AG04449 (cell line): ENCODE results near the gene SYNM.

Experiments
- CTCF ChIA-PET: fragments of 350-600 bp; formaldehyde crosslinking; extraction: SDS; loops from one replicate; lab custom pipeline; 2021; ENCODE audit warnings: antibody characterized with exemption; lab: Yijun Ruan, JAX
- POLR2A ChIA-PET: fragments of 400-600, 350-600 bp; formaldehyde crosslinking; extraction: SDS; loops from one replicate; lab custom pipeline; 2020; ENCODE audit warnings: antibody characterized with exemption, inconsistent platforms; lab: Yijun Ruan, JAX
- DNase-seq: peaks from one replicate; pipeline ENCODE4 v3.0.0-alpha.2; 2010; ENCODE audit warnings: low read depth, low spot score
- H3K4me3 ChIP-seq: 2 replicates; pipeline ENCODE4 v1.5.1; 2011; ENCODE audit warnings: low read depth, mild to moderate bottlenecking, control low read depth, low read length
- TF ChIP-seq, protein P1 (sequence below): IDR thresholded peaks from one replicate; pipeline ENCODE4 v1.5.1; 2011; ENCODE audit warnings: mild to moderate bottlenecking, moderate library complexity, low read length, control low read depth, inconsistent platforms; ENCODE audit not compliant: insufficient read depth; ENCODE audit errors: missing control alignments

Gene SYNM, protein sequence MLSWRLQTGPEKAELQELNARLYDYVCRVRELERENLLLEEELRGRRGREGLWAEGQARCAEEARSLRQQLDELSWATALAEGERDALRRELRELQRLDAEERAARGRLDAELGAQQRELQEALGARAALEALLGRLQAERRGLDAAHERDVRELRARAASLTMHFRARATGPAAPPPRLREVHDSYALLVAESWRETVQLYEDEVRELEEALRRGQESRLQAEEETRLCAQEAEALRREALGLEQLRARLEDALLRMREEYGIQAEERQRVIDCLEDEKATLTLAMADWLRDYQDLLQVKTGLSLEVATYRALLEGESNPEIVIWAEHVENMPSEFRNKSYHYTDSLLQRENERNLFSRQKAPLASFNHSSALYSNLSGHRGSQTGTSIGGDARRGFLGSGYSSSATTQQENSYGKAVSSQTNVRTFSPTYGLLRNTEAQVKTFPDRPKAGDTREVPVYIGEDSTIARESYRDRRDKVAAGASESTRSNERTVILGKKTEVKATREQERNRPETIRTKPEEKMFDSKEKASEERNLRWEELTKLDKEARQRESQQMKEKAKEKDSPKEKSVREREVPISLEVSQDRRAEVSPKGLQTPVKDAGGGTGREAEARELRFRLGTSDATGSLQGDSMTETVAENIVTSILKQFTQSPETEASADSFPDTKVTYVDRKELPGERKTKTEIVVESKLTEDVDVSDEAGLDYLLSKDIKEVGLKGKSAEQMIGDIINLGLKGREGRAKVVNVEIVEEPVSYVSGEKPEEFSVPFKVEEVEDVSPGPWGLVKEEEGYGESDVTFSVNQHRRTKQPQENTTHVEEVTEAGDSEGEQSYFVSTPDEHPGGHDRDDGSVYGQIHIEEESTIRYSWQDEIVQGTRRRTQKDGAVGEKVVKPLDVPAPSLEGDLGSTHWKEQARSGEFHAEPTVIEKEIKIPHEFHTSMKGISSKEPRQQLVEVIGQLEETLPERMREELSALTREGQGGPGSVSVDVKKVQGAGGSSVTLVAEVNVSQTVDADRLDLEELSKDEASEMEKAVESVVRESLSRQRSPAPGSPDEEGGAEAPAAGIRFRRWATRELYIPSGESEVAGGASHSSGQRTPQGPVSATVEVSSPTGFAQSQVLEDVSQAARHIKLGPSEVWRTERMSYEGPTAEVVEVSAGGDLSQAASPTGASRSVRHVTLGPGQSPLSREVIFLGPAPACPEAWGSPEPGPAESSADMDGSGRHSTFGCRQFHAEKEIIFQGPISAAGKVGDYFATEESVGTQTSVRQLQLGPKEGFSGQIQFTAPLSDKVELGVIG (N-terminal part only)

DNA sequence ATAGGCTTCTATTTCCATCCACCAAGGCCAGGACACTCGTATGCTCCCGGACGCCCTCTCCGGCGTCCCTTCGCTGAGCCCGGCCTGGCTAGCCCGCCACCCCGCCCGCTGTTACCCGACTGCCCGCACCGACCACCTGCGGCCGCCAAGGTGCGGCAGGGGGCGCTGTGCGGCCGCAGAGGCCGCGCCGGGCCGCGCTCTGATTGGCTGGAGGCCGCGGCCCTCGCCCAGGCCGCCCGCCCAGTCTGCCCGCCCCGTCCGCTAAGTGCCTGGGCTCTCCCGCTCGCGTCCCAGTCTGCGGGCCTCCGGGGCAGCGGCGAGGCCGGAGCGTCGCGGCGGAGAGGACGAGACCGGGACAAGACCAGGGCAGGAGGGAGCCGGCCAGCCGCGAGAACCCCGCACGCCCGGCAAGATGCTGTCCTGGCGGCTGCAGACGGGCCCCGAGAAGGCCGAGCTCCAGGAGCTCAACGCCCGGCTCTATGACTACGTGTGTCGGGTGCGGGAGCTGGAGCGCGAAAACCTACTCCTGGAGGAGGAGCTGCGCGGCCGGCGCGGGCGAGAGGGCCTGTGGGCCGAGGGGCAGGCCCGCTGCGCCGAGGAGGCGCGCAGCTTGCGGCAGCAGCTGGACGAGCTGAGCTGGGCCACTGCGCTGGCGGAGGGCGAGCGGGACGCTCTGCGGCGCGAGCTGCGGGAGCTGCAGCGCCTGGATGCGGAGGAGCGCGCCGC is at the start of gene SYNM:
TSS of gene SYNM (plus strand) at position 293 of the 726 bp plus-strand sequence. CDS start at position 413, 120 bp downstream.
- ChIA-PET CTCF (interaction anchor here (0.6 to 11.3 kb wide), 27 partner anchors 10 to 675 kb away, joined by 3 to 196 read pairs (median 5); no protein-coding TSS in a partner anchor), POLR2A (interaction anchor here (0.6 to 1.6 kb wide), 2 partner anchors 18 to 146 kb away, joined by 3 to 7 read pairs; no protein-coding TSS in a partner anchor)
- DNase-seq = no peak
- TF ChIP-seq, protein P1, sequence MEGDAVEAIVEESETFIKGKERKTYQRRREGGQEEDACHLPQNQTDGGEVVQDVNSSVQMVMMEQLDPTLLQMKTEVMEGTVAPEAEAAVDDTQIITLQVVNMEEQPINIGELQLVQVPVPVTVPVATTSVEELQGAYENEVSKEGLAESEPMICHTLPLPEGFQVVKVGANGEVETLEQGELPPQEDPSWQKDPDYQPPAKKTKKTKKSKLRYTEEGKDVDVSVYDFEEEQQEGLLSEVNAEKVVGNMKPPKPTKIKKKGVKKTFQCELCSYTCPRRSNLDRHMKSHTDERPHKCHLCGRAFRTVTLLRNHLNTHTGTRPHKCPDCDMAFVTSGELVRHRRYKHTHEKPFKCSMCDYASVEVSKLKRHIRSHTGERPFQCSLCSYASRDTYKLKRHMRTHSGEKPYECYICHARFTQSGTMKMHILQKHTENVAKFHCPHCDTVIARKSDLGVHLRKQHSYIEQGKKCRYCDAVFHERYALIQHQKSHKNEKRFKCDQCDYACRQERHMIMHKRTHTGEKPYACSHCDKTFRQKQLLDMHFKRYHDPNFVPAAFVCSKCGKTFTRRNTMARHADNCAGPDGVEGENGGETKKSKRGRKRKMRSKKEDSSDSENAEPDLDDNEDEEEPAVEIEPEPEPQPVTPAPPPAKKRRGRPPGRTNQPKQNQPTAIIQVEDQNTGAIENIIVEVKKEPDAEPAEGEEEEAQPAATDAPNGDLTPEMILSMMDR = peak; percentile 67
- H3K4me3 ChIP-seq = peak within 1 kb of the TSS; percentile 64

DNA sequence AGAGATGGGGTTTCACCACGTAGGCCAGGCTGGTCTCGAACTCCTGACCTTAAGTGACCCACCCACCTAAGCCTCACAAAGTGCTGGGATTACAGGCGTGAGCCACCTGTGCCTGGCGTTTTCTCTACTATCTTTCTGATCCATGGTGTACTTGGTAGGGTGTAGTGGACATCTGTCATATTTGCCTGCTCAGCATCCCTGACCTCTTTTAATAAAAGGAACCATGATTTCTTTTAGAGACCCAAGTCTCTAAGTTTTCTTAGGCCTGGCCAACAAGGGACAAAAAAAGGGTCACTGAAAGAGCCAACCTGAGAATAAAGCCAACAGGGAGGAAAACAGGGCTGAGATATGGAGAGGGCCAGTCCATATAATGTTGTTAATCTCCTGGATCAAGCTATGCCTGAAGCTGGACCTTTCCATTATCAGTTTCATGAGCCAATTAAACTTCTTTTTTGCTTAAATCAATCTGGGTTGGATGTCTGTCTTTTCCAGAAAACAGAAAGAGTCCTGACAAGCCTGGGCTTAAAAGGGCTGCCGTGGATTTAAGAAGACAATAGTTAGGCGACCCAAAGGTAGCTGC is 49.2 kb upstream of the SYNM start:
- CTCF ChIA-PET = interaction anchor here (1.1 to 9.3 kb wide), 2 partner anchors 18 to 634 kb away, joined by 3 to 101 read pairs; no protein-coding TSS in a partner anchor
- POLR2A ChIA-PET = no interaction called here
- DNase-seq = no peak
- H3K4me3 ChIP-seq = no peak overlapping the region
- TF ChIP-seq, protein P1 = no peak

DNA sequence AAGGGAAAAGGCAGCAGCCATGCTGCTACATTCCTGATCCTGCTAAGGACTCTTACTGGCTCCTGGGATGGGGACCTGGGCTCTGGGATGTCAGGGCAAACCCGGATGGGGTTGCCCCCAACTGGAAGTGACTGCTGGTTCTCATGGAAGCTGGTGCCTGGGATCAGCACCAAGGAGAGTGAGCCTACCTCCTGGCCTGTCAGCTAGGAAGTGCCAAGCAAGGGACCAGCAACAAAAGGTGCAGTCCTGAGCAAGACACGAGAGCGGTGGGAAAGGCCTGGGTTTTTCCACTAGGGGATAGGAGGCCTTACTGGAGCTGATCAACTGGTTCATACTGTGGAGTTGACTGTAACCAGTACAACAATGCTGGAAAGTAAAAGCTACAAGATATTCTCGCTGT is 47.9 kb upstream of the SYNM start:
- H3K4me3 ChIP-seq = no peak overlapping the region
- TF ChIP-seq, protein P1 = no peak
- ChIA-PET CTCF (interaction anchor here (0.8 to 9.3 kb wide), 10 partner anchors 15 to 537 kb away, joined by 3 to 101 read pairs (median 4); no protein-coding TSS in a partner anchor), POLR2A (no interaction called here)
- no peak for DNase-seq

DNA sequence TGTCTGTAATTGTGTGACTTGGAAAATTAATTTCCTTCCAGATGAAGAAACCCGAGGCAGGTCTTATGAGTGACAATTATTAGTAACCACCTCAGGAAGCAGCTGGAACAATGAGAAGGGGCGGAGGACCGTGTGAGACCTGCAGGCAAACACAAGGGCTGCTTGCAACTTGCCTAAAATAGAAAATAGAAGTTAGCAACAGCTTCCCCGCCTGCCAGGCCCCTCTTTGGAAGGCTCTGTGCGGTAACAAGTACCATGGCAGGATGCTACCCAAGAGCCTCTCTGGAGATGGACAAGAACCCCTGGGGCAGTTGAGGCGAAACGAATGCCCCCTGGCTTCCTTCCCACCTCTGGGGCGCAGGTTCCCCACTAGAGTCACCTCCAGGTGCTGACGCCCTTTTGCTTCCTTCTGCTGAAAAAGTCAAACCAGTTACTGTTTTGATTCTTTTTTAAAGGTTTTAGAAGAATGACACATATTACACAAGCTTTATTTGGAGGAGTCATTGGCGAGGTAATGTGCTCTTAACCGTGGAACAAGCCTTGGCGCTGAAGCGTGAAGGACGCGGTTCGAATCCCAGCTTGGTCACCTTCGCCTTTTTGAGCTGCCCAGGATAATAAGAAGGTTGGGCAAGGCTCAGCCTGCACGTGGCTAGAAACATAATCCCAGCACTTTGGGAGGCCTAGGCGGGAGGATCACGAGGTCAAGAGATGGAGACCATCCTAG is 47.0 kb upstream of the SYNM start:
- ChIA-PET POLR2A (no interaction called here), CTCF (interaction anchor here (0.8 to 9.3 kb wide), 22 partner anchors 9 to 602 kb away, joined by 3 to 101 read pairs (median 5); no protein-coding TSS in a partner anchor)
- no peak overlapping the region for H3K4me3 ChIP-seq
- TF ChIP-seq, protein P1 = no peak
- DNase-seq = no peak
